SW480 (cell line): Measurements from ENCODE around the gene KRT81.
"Not testable (repeated sequence)": the region's sequence is repeated elsewhere in the genome, so short reads cannot be mapped to it uniquely, and the experiment has no call there.

Experiments used
- DNase-seq: peaks from one replicate; pipeline ENCODE4 v3.0.0-alpha.2; 2016; ENCODE audit warnings: low spot score

The KRT81 gene

GRCh38 chr12:52274521-52275120 is 16.7 kb downstream of the KRT81 start, which contains the start of gene KRT86:
Gene KRT86, plus strand, starts transcription at chr12:52274645. Its CDS starts 27,272 bp downstream, at chr12:52301917.
- no peak for DNase-seq

DNA sequence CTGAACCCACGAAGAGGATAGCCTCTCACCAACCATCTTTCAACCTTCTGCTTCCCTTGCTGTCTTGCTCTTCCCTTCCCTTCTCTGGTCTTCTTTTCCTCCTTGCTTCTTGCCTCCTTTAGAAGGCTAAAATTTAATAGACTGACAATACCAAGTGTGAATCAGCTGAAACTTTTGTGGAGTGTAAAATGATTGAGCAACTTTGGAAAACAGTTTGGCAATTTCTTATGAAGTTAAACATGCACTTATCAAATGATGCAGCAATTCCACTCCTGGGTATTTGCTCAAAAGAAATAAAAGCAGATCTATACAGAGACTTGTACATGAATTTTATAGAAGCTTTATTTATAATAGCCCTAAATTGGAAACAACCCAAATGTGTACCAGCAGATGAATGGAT is 20.2 kb downstream of the KRT81 start:
- DNase-seq = no peak

- no peak for DNase-seq
Observed at GRCh38 chr12:52270541-52271070, 20.7 kb downstream of the KRT81 start.

GRCh38 chr12:52268212-52268611 is 23.1 kb downstream of the KRT81 start:
- no peak for DNase-seq

DNA sequence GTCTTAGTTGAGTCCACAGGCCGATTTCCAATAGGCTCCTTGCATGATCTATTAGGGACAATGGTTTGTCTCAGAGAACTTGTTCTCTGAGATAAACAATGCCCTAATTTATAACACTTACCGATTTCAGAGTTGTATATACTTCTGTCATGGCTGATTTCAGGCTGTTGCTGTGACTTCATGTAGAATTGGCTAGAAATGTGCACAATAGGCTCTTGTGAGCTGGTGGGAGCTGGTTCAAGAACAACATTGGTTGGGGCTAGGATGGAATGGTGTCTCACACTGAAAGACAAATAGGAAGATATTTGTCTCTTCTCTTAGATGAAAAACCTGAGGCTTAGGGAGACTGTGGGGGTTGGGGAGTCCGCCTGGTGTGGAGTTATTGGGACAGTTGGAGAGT is 23.6 kb downstream of the KRT81 start:
- no peak for DNase-seq

- DNase-seq = no peak
Observed at GRCh38 chr12:52267266-52267665, 24.1 kb downstream of the KRT81 start.

GRCh38 chr12:52266514-52266913 is 24.8 kb downstream of the KRT81 start:
- no peak for DNase-seq

GRCh38 chr12:52264435-52264825 is 26.9 kb downstream of the KRT81 start:
- no peak for DNase-seq

- DNase-seq = no peak
Observed at GRCh38 chr12:52263761-52264434, 27.4 kb downstream of the KRT81 start.

- no peak for DNase-seq
Observed at GRCh38 chr12:52262286-52262685, 29.0 kb downstream of the KRT81 start.

DNA sequence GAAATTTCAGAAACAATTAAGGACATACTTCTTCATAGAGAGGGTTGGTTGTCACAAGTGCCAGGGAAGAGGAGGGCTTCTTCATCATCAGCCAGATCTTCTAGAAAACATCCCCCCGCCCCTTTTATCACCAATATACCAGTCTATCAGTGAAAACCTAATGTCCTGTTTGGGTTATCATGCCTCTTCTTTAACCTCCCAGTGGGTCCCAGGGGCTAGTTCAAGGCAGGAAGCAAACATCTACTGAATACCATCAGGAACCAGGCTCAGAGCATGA is 30.2 kb downstream of the KRT81 start:
- no peak for DNase-seq

DNA sequence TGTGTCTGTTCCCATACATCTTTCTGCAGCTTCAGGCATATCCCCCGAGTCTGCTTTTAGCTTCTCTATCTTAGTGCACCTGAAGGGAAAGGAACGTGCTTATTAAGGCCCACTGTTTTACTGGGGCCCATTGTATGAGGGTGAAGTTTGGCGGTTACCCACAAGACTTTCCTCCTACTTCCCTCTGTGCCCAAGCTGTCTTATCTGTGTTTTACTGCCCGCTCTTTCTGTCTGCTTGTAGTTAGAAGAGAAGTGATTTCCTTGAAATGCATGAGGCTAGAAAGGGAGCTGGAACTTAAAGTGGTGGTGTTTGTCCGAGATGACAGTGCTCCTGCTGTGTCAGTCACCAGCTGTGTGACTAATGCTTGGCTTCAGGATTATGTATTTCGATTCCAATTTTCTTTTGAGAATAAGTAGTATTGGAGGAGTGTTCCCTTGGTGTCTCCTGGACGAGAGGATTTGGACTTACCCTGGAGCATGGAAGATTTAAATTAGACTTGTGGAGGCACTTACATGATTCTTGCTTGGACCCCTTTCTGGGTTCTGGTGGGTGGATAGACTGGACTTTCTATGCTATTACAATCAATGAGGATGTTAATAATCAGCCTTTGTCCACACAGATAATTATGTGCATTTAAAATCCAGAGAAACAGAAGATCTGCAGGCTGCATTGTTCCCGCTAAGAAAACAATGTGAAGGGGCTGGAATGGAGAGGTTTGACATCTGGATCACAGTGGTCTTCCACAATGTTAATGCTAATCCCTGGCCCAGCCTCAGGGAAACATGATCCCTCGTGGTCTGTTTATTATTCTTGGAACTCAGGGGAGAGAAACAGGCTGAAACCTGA is 30.8 kb downstream of the KRT81 start:
- no peak for DNase-seq

- DNase-seq = no peak
Observed at GRCh38 chr12:52259657-52260243, 31.6 kb downstream of the KRT81 start.

- DNase-seq = no peak
Observed at GRCh38 chr12:52258335-52258901, 32.9 kb downstream of the KRT81 start.

GRCh38 chr12:52257922-52258321 is 33.4 kb downstream of the KRT81 start:
- not testable (repeated sequence) for DNase-seq

- DNase-seq = no peak
Observed at GRCh38 chr12:52257074-52257551, 34.2 kb downstream of the KRT81 start.

- no peak for DNase-seq
Observed at GRCh38 chr12:52256584-52256935, 34.8 kb downstream of the KRT81 start.

GRCh38 chr12:52255926-52256583 is 35.3 kb downstream of the KRT81 start:
- DNase-seq = no peak

GRCh38 chr12:52254965-52255751 is 36.2 kb downstream of the KRT81 start:
- no peak for DNase-seq

- no peak for DNase-seq
Observed at GRCh38 chr12:52254180-52254964, 37.0 kb downstream of the KRT81 start.
